Uterus (tissue), 2 donors: ENCODE measurements around the gene RASL11B.

ENCODE experiments used
- CTCF ChIP-seq, 4 experiments: fragments of 200-600 bp in 2 of 4; fragments of 450-650 bp in 2 of 4; sonication (generic) in 2 of 4; IDR thresholded peaks; one replicate each; pipeline ENCODE4 v1.5.1; 2016 to 2019; ENCODE audit warnings: antibody characterized with exemption in 4 of 4, mild to moderate bottlenecking in 2 of 4, moderate library complexity in 1 of 4
- POLR2A ChIP-seq, 2 donors: fragments of 450-650 bp; IDR thresholded peaks; one replicate each; pipeline ENCODE4 v1.6.1; 2016; ENCODE audit warnings: antibody characterized with exemption in 2 of 2, mild to moderate bottlenecking in 1 of 2, moderate library complexity in 1 of 2

- TF ChIP-seq CTCF (IDR thresholded peaks at IDR 0.05) (no peak), POLR2A (IDR thresholded peaks at IDR 0.05) (no peak)
Measured at GRCh38 chr4:52822583-52822971, 39.5 kb upstream of the RASL11B start.
